ENCODE data around the gene CLCN1. TPM values are rescaled to one million over a fixed set of nuclear protein-coding genes. Genes with fewer than 3 reads are reported as not detected.

The CLCN1 gene
- total and polyA plus RNA-seq, 2 donors (not counting 3 experiments of a cell fraction or from before 2014, with no cell fraction given), result not detected

- dilution Hi-C loops (cut with MboI; ENCODE audit: extremely low pct_ligation_motif_present, low sequenced_read_pairs), result no loop called here
- FAIRE-seq, result no peak
- H3K4me1 ChIP-seq (ENCODE audit: control insufficient read depth, extremely low read depth, insufficient read depth, low read length), result peaks cover 17% of the 10 kb centered on the region
- no peak overlapping the region for H3K4me2 ChIP-seq (ENCODE audit: insufficient read depth, low read length)
- no peaks in the 10 kb centered on the region for H3K9me1 ChIP-seq (replicated peaks; ENCODE audit: control insufficient read depth, extremely low read depth, insufficient read depth, low read length)
- no peak overlapping the region for H3K9ac ChIP-seq (replicated peaks; ENCODE audit: extremely low read depth, insufficient read depth, low read length)
- no peak overlapping the region for H2AFZ ChIP-seq (ENCODE audit: low read depth, low read length)
- no peaks in the 10 kb centered on the region for H3K79me2 ChIP-seq (ENCODE audit: control insufficient read depth, insufficient read depth, low read length)
- POLR2A ChIA-PET, result no interaction called here
- no TSS peak for BruUV-seq (replicated peaks)
- DNase-seq (ENCODE audit: low read depth, low spot score), result no peak
- no peak overlapping the region for H3K4me3 ChIP-seq (replicated peaks in 1 of 3; ENCODE audit: insufficient read depth in 1 of 3, low read depth in 1 of 3, low read length in 3 of 3)
- TF ChIP-seq POLR2A (IDR thresholded peaks at IDR 0.05; ENCODE audit: low read depth, low read length) (no peak), POLR2AphosphoS5 (IDR thresholded peaks at IDR 0.05; ENCODE audit: insufficient read depth, low read depth, low read length) (no peak), JUN (IDR thresholded peaks at IDR 0.05; ENCODE audit: borderline replicate concordance, insufficient read depth, insufficient read length, low read depth) (no peak), MYC (IDR thresholded peaks at IDR 0.05; ENCODE audit: low read depth, low read length) (no peak)
- no peaks in the 10 kb centered on the region for H3K36me3 ChIP-seq (ENCODE audit: control insufficient read depth in 2 of 2, extremely low read depth in 1 of 2, insufficient read depth in 2 of 2, low read length in 2 of 2)
- CTCF ChIA-PET, result interaction anchor here (1.0 to 2.7 kb wide), 2 partner anchors 7 to 12 kb away, joined by 4 to 21 read pairs; no protein-coding TSS in a partner anchor
- peaks cover 17 to 27% of the 10 kb centered on the region in 2 experiments for H3K27me3 ChIP-seq (ENCODE audit: control insufficient read depth in 2 of 2, insufficient read depth in 2 of 2, low read length in 2 of 2)
- H3K9me3 ChIP-seq (replicated peaks; ENCODE audit: control insufficient read depth, insufficient read depth, low read length), result no peaks in the 10 kb centered on the region
- intact Hi-C loops (cut with micrococcal nuclease), result no loop called here
- no peaks in the 10 kb centered on the region for H4K20me1 ChIP-seq (replicated peaks; ENCODE audit: control insufficient read depth, extremely low read depth, insufficient read depth, low read length)
- H3K27ac ChIP-seq (ENCODE audit: insufficient read depth, low read depth, low read length), result no peak overlapping the region
Observed at GRCh38 chr7:143367972-143368371, 52.1 kb downstream of the CLCN1 start.

DNA sequence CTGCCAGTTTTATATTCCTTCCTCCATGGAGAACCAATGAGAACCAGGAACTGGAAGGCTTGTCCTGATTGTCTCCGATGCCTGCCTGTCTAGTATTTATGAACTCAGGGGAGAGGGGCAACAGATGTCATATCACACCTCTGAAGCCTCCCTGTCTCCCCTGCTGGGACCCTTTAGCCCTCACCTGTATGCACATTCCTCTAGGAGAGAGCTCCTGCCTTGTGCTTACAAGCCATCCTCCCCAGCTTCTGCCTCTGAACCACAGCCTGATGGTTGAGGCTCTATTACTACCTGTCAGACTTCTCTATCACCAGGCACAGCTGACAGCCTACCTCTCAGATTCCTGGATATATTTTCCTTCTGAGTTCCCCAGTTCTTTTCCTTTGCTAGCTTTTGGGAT lies 52.5 kb downstream of the CLCN1 start:
- Histone ChIP-seq H3K27me3 (ENCODE audit: control insufficient read depth in 2 of 2, insufficient read depth in 2 of 2, low read length in 2 of 2) (peaks cover 13 to 23% of the 10 kb centered on the region in 2 experiments), H3K9me1 (replicated peaks; ENCODE audit: control insufficient read depth, extremely low read depth, insufficient read depth, low read length) (no peaks in the 10 kb centered on the region), H3K9me3 (replicated peaks; ENCODE audit: control insufficient read depth, insufficient read depth, low read length) (no peaks in the 10 kb centered on the region), H3K4me3 (replicated peaks in 1 of 3; ENCODE audit: insufficient read depth in 1 of 3, low read depth in 1 of 3, low read length in 3 of 3) (no peak overlapping the region), H2AFZ (ENCODE audit: low read depth, low read length) (no peak overlapping the region), H3K36me3 (ENCODE audit: control insufficient read depth in 2 of 2, extremely low read depth in 1 of 2, insufficient read depth in 2 of 2, low read length in 2 of 2) (no peaks in the 10 kb centered on the region), H4K20me1 (replicated peaks; ENCODE audit: control insufficient read depth, extremely low read depth, insufficient read depth, low read length) (no peaks in the 10 kb centered on the region), H3K79me2 (ENCODE audit: control insufficient read depth, insufficient read depth, low read length) (no peaks in the 10 kb centered on the region), H3K27ac (ENCODE audit: insufficient read depth, low read depth, low read length) (no peak overlapping the region), H3K4me2 (ENCODE audit: insufficient read depth, low read length) (no peak overlapping the region), H3K4me1 (ENCODE audit: control insufficient read depth, extremely low read depth, insufficient read depth, low read length) (peaks cover 17% of the 10 kb centered on the region), H3K9ac (replicated peaks; ENCODE audit: extremely low read depth, insufficient read depth, low read length) (no peak overlapping the region)
- BruUV-seq (replicated peaks), result no TSS peak
- ChIA-PET CTCF (interaction anchor here (1.0 to 2.7 kb wide), 5 partner anchors 8 to 128 kb away, joined by 3 to 21 read pairs (median 4); no protein-coding TSS in a partner anchor), POLR2A (no interaction called here)
- dilution Hi-C loops (cut with MboI; ENCODE audit: extremely low pct_ligation_motif_present, low sequenced_read_pairs) (no loop called here), intact Hi-C loops (cut with micrococcal nuclease) (no loop called here)
- DNase-seq (ENCODE audit: low read depth, low spot score) (no peak), FAIRE-seq (no peak)
- TF ChIP-seq JUN (IDR thresholded peaks at IDR 0.05; ENCODE audit: borderline replicate concordance, insufficient read depth, insufficient read length, low read depth) (no peak), FOS (IDR thresholded peaks at IDR 0.05; ENCODE audit: borderline replicate concordance, insufficient read depth, low read length) (no peak)
- TF ChIP-seq, protein P1, sequence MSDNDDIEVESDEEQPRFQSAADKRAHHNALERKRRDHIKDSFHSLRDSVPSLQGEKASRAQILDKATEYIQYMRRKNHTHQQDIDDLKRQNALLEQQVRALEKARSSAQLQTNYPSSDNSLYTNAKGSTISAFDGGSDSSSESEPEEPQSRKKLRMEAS (IDR thresholded peaks at IDR 0.05; ENCODE audit: insufficient read depth, insufficient read length), result no peak
- TF ChIP-seq, protein P2, sequence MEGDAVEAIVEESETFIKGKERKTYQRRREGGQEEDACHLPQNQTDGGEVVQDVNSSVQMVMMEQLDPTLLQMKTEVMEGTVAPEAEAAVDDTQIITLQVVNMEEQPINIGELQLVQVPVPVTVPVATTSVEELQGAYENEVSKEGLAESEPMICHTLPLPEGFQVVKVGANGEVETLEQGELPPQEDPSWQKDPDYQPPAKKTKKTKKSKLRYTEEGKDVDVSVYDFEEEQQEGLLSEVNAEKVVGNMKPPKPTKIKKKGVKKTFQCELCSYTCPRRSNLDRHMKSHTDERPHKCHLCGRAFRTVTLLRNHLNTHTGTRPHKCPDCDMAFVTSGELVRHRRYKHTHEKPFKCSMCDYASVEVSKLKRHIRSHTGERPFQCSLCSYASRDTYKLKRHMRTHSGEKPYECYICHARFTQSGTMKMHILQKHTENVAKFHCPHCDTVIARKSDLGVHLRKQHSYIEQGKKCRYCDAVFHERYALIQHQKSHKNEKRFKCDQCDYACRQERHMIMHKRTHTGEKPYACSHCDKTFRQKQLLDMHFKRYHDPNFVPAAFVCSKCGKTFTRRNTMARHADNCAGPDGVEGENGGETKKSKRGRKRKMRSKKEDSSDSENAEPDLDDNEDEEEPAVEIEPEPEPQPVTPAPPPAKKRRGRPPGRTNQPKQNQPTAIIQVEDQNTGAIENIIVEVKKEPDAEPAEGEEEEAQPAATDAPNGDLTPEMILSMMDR (IDR thresholded peaks at IDR 0.05; ENCODE audit: extremely low read depth in 1 of 2, insufficient read depth in 1 of 2, low read depth in 1 of 2, low read length in 2 of 2), result no peak
